Upper lobe of left lung (tissue), 6 donors: ENCODE results near the gene ITLN1. TPM values are rescaled to one million over a fixed set of nuclear protein-coding genes. Genes with fewer than 3 reads are reported as not detected.

ENCODE experiments used
- ATAC-seq, 2 donors: fragments of 200-7000 bp; cut with Tn5 transposase; one replicate each; pipeline ENCODE4 v1.9.1; 2022; ENCODE audit warnings: mild to moderate bottlenecking in 2 of 2, moderate library complexity in 2 of 2; ENCODE audit not compliant: low FRiP score in 2 of 2
- DNase-seq, 2 donors: peaks; one replicate each; pipeline ENCODE4 v3.0.0-alpha.2; 2019 to 2020
- H3K27ac ChIP-seq, 4 donors: fragments of 200-600 bp; sonication (generic); one replicate each; pipeline ENCODE4 v1.5.1; 2016 to 2019
- H3K27me3 ChIP-seq, 4 donors: fragments of 200-600 bp; sonication (generic); one replicate each; pipeline ENCODE4 v1.5.1; 2017 to 2019
- H3K36me3 ChIP-seq, 4 donors: fragments of 200-600 bp; sonication (generic); one replicate each; pipeline ENCODE4 v1.5.1; 2016 to 2019
- H3K4me1 ChIP-seq, 4 donors: fragments of 200-600 bp; sonication (generic); one replicate each; pipeline ENCODE4 v1.5.1; 2018 to 2019
- H3K4me3 ChIP-seq, 4 donors: fragments of 200-600 bp; sonication (generic); one replicate each; pipeline ENCODE4 v1.5.1; 2017 to 2019; ENCODE audit warnings: mild to moderate bottlenecking in 2 of 4, moderate library complexity in 1 of 4
- H3K9me3 ChIP-seq, 4 donors: fragments of 200-600 bp; sonication (generic); one replicate each; pipeline ENCODE4 v1.5.1; 2018 to 2019
- CTCF ChIP-seq, 6 experiments: fragments of 450-650 bp in 4 of 6; fragments of 200-600 bp in 2 of 6; sonication (generic) in 2 of 6; IDR thresholded peaks; one replicate each; pipeline ENCODE4 v1.5.1; 2016 to 2019; ENCODE audit warnings: antibody characterized with exemption in 6 of 6
- EP300 ChIP-seq, 4 donors: sonication (generic); formaldehyde crosslinking; IDR thresholded peaks; one replicate each; pipeline ENCODE4 v1.5.1; 2017; ENCODE audit warnings: antibody characterized with exemption in 4 of 4, control low read depth in 2 of 4
- POLR2A ChIP-seq, 4 donors: fragments of 450-650 bp; IDR thresholded peaks; one replicate each; pipeline ENCODE4 v1.5.1; 2016 to 2017; ENCODE audit warnings: antibody characterized with exemption in 4 of 4, mild to moderate bottlenecking in 2 of 4
- POLR2AphosphoS5 ChIP-seq, 2 donors: sonication (generic); formaldehyde crosslinking; IDR thresholded peaks; one replicate each; pipeline ENCODE4 v1.5.1; 2017; ENCODE audit warnings: antibody characterized with exemption in 2 of 2
- whole genome bisulfite sequencing, 2 donors: methylation state at CpG; one replicate each; pipeline ENCODE4 v1.1.5; 2017 to 2018; 5-methylcytosine and 5-hydroxymethylcytosine counted together
- total RNA-seq, 6 donors: library from RNA; depleted of rRNA in 4 of 6; stranded (reverse); fragments of >200 nt in 4 of 6; gene quantifications; one replicate each; pipeline versions ENCODE4 v1.1.0 to v1.2.1, GENCODE V29; 2016 to 2021
- donor health status: DM: no; HTN: no; CAD: no; lungs with moderate emphysema.
- donor health status: DM: no; HTN: yes; CAD: no; lungs with severe emphysema.

Gene ITLN1
- total RNA-seq, 6 donors from 2014 or later, result 1.2 to 28.8 (median 2.2) TPM; not detected in 1

DNA sequence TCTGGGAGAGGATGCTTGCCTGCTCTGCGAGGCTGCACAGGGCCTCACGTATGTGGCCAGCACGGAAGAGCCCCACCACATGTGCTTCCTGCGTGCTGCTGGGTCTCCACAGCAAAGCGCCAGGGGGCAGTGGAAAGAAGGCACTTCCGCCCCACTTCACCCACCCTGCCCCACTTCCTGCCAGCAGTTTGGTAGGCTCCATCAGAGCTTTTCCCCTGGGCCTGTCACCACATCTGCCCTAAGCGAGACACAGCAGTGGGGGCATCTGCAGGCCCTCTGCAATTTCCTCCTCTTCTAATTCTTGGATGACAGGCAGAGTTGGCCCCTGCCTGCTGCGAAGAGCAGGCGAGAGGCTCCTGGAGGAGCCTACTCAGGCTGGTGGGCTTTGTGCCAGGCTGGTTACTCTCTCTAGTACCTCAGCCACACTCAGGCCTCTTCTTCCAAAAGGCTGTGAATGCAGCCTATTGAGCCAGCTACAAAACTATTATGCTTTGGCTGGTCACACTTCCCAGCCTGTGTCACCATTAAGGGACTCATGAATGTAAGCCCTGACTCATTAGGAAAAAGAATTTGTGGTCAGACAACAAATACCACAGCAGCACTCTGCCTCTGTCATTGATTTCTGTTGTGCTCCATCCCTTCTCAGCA, 47.3 kb downstream of the ITLN1 start:
- DNase-seq (peak; percentile 30 to 52), ATAC-seq (peak; percentile 65 to 67)
- peak overlapping the region in 3 of 4 donors; percentile 23 to 26 (median 24) for H3K27ac ChIP-seq
- peaks cover 8 to 21% (median 14%) of the 10 kb centered on the region in 4 donors for H3K4me1 ChIP-seq
- H3K27me3 ChIP-seq, result no peaks in the 10 kb centered on the region
- H3K36me3 ChIP-seq, result no peaks in the 10 kb centered on the region
- no peak for TF ChIP-seq POLR2A (IDR thresholded peaks at IDR 0.05)
- TF ChIP-seq EP300 (IDR thresholded peaks at IDR 0.05), result no peak
- peak in 1 of 6 experiments; percentile 18 for TF ChIP-seq CTCF (IDR thresholded peaks at IDR 0.05)
- TF ChIP-seq POLR2AphosphoS5 (IDR thresholded peaks at IDR 0.05), result peak in 1 of 2 donors; percentile 49
- H3K9me3 ChIP-seq, result no peaks in the 10 kb centered on the region
- H3K4me3 ChIP-seq, result no peak overlapping the region
- 63 to 67% methylated on average over 9 of the region's 9 CpGs for WGBS, 2 donors

- Histone ChIP-seq H3K27me3 (no peaks in the 10 kb centered on the region), H3K27ac (peak overlapping the region in 2 of 4 donors; percentile 37 to 54), H3K9me3 (no peaks in the 10 kb centered on the region), H3K4me3 (no peak overlapping the region), H3K4me1 (peaks cover 8 to 21% (median 14%) of the 10 kb centered on the region in 4 donors), H3K36me3 (no peaks in the 10 kb centered on the region)
- DNase-seq (no peak), ATAC-seq (no peak)
- WGBS, 2 donors, result 45 to 56% methylated on average over 4 of the region's 4 CpGs
- TF ChIP-seq POLR2AphosphoS5 (IDR thresholded peaks at IDR 0.05) (no peak), CTCF (IDR thresholded peaks at IDR 0.05) (no peak), EP300 (IDR thresholded peaks at IDR 0.05) (no peak), POLR2A (IDR thresholded peaks at IDR 0.05) (no peak)
Measured at GRCh38 chr1:160836981-160837557, 47.9 kb downstream of the ITLN1 start.

GRCh38 chr1:160836561-160836960, 48.4 kb downstream of the ITLN1 start:
- Histone ChIP-seq H3K27me3 (no peaks in the 10 kb centered on the region), H3K9me3 (no peaks in the 10 kb centered on the region), H3K4me1 (peaks cover 8 to 21% (median 14%) of the 10 kb centered on the region in 4 donors), H3K4me3 (no peak overlapping the region), H3K27ac (peak overlapping the region in 2 of 4 donors; percentile 37 to 54), H3K36me3 (no peaks in the 10 kb centered on the region)
- TF ChIP-seq EP300 (IDR thresholded peaks at IDR 0.05) (no peak), CTCF (IDR thresholded peaks at IDR 0.05) (no peak), POLR2A (IDR thresholded peaks at IDR 0.05) (no peak), POLR2AphosphoS5 (IDR thresholded peaks at IDR 0.05) (no peak)
- ATAC-seq (peak in 1 of 2 donors; percentile 38), DNase-seq (peak in 1 of 2 donors; percentile 25)
- WGBS, 2 donors, result 16 to 30% methylated on average over 3 of the region's 3 CpGs

- WGBS, 2 donors, result 70 to 75% methylated on average over 3 of the region's 3 CpGs
- no peak overlapping the region for H3K4me3 ChIP-seq
- H3K36me3 ChIP-seq, result no peaks in the 10 kb centered on the region
- peak overlapping the region in 2 of 4 donors; percentile 7 to 54 for H3K27ac ChIP-seq
- DNase-seq (no peak), ATAC-seq (no peak)
- peaks cover 8 to 21% (median 14%) of the 10 kb centered on the region in 4 donors for H3K4me1 ChIP-seq
- TF ChIP-seq POLR2A (IDR thresholded peaks at IDR 0.05), result no peak
- TF ChIP-seq POLR2AphosphoS5 (IDR thresholded peaks at IDR 0.05), result no peak
- TF ChIP-seq EP300 (IDR thresholded peaks at IDR 0.05), result no peak
- TF ChIP-seq CTCF (IDR thresholded peaks at IDR 0.05), result no peak
- no peaks in the 10 kb centered on the region for H3K9me3 ChIP-seq
- H3K27me3 ChIP-seq, result no peaks in the 10 kb centered on the region
Measured at GRCh38 chr1:160835751-160836150, 49.2 kb downstream of the ITLN1 start.
